IPS-18a (cell line): ENCODE data around the gene USE1.

Experiments used
- H3K27ac ChIP-seq: one replicate; pipeline ENCODE4 v1.5.1; 2013; ENCODE audit warnings: low read length
- H3K27me3 ChIP-seq: one replicate; pipeline ENCODE4 v1.6.1; 2013; ENCODE audit warnings: mild to moderate bottlenecking, low read length; ENCODE audit not compliant: control insufficient read depth, insufficient read depth
- H3K36me3 ChIP-seq: one replicate; pipeline ENCODE4 v1.6.1; 2013; ENCODE audit warnings: low read depth, low read length; ENCODE audit not compliant: control insufficient read depth
- H3K4me1 ChIP-seq: one replicate; pipeline ENCODE4 v1.6.1; 2013; ENCODE audit warnings: low read depth, low read length; ENCODE audit not compliant: control insufficient read depth
- H3K4me3 ChIP-seq: one replicate; pipeline ENCODE4 v1.5.1; 2013; ENCODE audit warnings: low read length
- H3K9ac ChIP-seq: one replicate; pipeline ENCODE4 v1.6.1; 2013; ENCODE audit warnings: mild to moderate bottlenecking, low read length, moderate library complexity
- H3K9me3 ChIP-seq: one replicate; pipeline ENCODE4 v1.6.1; 2013; ENCODE audit warnings: low read depth, low read length; ENCODE audit not compliant: control insufficient read depth

The USE1 gene

GRCh38 chr19:17240062-17240752 is 25.1 kb downstream of the USE1 start:
- Histone ChIP-seq H3K36me3 (peaks cover 14% of the 10 kb centered on the region), H3K27ac (no peak overlapping the region), H3K9ac (no peak overlapping the region), H3K4me3 (no peak overlapping the region), H3K9me3 (no peaks in the 10 kb centered on the region), H3K27me3 (no peaks in the 10 kb centered on the region), H3K4me1 (peaks cover 5% of the 10 kb centered on the region)

GRCh38 chr19:17240826-17241399 is 25.8 kb downstream of the USE1 start:
- no peaks in the 10 kb centered on the region for H3K27me3 ChIP-seq
- peaks cover 5% of the 10 kb centered on the region for H3K4me1 ChIP-seq
- no peak overlapping the region for H3K9ac ChIP-seq
- no peak overlapping the region for H3K27ac ChIP-seq
- no peak overlapping the region for H3K4me3 ChIP-seq
- H3K36me3 ChIP-seq = peaks cover 14% of the 10 kb centered on the region
- no peaks in the 10 kb centered on the region for H3K9me3 ChIP-seq

GRCh38 chr19:17242431-17243208 is 27.5 kb downstream of the USE1 start:
- peaks cover 14% of the 10 kb centered on the region for H3K36me3 ChIP-seq
- peaks cover 10% of the 10 kb centered on the region for H3K4me1 ChIP-seq
- no peaks in the 10 kb centered on the region for H3K9me3 ChIP-seq
- H3K9ac ChIP-seq = no peak overlapping the region
- no peak overlapping the region for H3K27ac ChIP-seq
- H3K4me3 ChIP-seq = no peak overlapping the region
- no peaks in the 10 kb centered on the region for H3K27me3 ChIP-seq

- Histone ChIP-seq H3K9me3 (no peaks in the 10 kb centered on the region), H3K9ac (peak overlapping the region; percentile 67), H3K27ac (no peak overlapping the region), H3K27me3 (no peaks in the 10 kb centered on the region), H3K36me3 (peaks cover 7% of the 10 kb centered on the region), H3K4me3 (peak overlapping the region; percentile 88), H3K4me1 (peaks cover 17% of the 10 kb centered on the region)
Measured at GRCh38 chr19:17243211-17243829, 28.2 kb downstream of the USE1 start.

GRCh38 chr19:17243830-17244617 is 28.9 kb downstream of the USE1 start:
- H3K9me3 ChIP-seq = no peaks in the 10 kb centered on the region
- H3K27me3 ChIP-seq = no peaks in the 10 kb centered on the region
- H3K4me1 ChIP-seq = peaks cover 24% of the 10 kb centered on the region
- H3K27ac ChIP-seq = no peak overlapping the region
- H3K4me3 ChIP-seq = peak overlapping the region; percentile 88
- H3K36me3 ChIP-seq = peaks cover 3% of the 10 kb centered on the region
- peak overlapping the region; percentile 67 for H3K9ac ChIP-seq

- H3K36me3 ChIP-seq = peaks cover 2% of the 10 kb centered on the region
- peak overlapping the region; percentile 88 for H3K4me3 ChIP-seq
- no peaks in the 10 kb centered on the region for H3K27me3 ChIP-seq
- peaks cover 24% of the 10 kb centered on the region for H3K4me1 ChIP-seq
- no peak overlapping the region for H3K27ac ChIP-seq
- H3K9me3 ChIP-seq = no peaks in the 10 kb centered on the region
- H3K9ac ChIP-seq = peak overlapping the region; percentile 67
Measured at GRCh38 chr19:17244618-17245534, 29.7 kb downstream of the USE1 start.

- peak within 1 kb of the TSS; percentile 67 for H3K9ac ChIP-seq
- no peaks in the 10 kb centered on the region for H3K9me3 ChIP-seq
- H3K36me3 ChIP-seq = no peaks in the 10 kb centered on the region
- no peaks in the 10 kb centered on the region for H3K27me3 ChIP-seq
- peak within 1 kb of the TSS; percentile 88 for H3K4me3 ChIP-seq
- H3K4me1 ChIP-seq = peaks cover 24% of the 10 kb centered on the region
- peak within 1 kb of the TSS; percentile 68 for H3K27ac ChIP-seq
Measured at GRCh38 chr19:17245535-17245984, 30.4 kb downstream of the USE1 start, which contains the start of gene NR2F6. NR2F6 (minus strand) TSS chr19:17245919; CDS start chr19:17245220, 699 bp downstream.

- H3K9ac ChIP-seq = peak overlapping the region; percentile 62
- no peak overlapping the region for H3K27ac ChIP-seq
- H3K9me3 ChIP-seq = no peaks in the 10 kb centered on the region
- H3K4me3 ChIP-seq = peak overlapping the region; percentile 60
- H3K36me3 ChIP-seq = no peaks in the 10 kb centered on the region
- H3K4me1 ChIP-seq = peaks cover 24% of the 10 kb centered on the region
- H3K27me3 ChIP-seq = no peaks in the 10 kb centered on the region
Measured at GRCh38 chr19:17246681-17247425, 31.7 kb downstream of the USE1 start.

- Histone ChIP-seq H3K4me1 (peaks cover 24% of the 10 kb centered on the region), H3K9ac (peak overlapping the region; percentile 29), H3K36me3 (no peaks in the 10 kb centered on the region), H3K27me3 (no peaks in the 10 kb centered on the region), H3K4me3 (peak overlapping the region; percentile 13), H3K9me3 (no peaks in the 10 kb centered on the region), H3K27ac (peak overlapping the region; percentile 24)
Measured at GRCh38 chr19:17248011-17248776, 33.0 kb downstream of the USE1 start.
